ENCODE data around the gene CHAT.

DNA sequence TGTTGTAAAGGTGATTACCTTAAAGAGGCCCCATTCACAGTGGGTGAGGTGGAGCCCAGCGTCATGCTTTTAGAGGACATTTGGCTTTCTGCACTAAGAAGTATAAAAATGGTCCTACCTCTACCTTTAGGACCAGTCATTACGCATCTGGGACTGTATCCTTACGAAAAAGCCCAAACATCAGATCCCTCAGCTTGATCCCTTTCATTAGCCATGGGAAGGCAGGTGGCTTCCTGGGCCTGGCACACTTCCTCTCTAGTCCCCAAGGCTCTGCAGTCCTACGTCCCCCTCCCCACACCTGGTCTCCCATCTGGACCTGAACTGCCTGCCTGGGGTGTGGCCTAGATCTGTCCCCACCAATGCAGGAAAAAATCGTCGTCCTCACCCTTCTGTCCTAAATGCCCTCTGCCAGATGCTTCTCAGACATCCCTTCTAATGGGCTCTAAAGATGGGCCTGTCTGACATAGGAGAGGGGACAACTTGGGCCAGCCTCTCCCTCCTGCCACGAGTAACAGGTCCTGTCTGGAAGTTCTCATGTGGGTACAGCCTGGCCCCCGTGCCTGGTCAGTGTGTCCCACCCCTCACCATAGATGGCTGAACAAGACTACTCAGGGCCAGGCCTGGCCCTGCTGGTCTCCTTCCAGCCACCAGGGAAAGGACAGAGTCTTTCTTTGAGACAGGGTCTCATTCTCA lies 15.5 kb upstream of the CHAT start:
- no peak for TF ChIP-seq POLR2A (IDR thresholded peaks at IDR 0.05)
- TF ChIP-seq, protein P1, sequence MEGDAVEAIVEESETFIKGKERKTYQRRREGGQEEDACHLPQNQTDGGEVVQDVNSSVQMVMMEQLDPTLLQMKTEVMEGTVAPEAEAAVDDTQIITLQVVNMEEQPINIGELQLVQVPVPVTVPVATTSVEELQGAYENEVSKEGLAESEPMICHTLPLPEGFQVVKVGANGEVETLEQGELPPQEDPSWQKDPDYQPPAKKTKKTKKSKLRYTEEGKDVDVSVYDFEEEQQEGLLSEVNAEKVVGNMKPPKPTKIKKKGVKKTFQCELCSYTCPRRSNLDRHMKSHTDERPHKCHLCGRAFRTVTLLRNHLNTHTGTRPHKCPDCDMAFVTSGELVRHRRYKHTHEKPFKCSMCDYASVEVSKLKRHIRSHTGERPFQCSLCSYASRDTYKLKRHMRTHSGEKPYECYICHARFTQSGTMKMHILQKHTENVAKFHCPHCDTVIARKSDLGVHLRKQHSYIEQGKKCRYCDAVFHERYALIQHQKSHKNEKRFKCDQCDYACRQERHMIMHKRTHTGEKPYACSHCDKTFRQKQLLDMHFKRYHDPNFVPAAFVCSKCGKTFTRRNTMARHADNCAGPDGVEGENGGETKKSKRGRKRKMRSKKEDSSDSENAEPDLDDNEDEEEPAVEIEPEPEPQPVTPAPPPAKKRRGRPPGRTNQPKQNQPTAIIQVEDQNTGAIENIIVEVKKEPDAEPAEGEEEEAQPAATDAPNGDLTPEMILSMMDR (IDR thresholded peaks at IDR 0.05): no peak

All from esophagus squamous epithelium (tissue), 4 donors.